Measurements from ENCODE around the gene ARHGAP31.

DNA sequence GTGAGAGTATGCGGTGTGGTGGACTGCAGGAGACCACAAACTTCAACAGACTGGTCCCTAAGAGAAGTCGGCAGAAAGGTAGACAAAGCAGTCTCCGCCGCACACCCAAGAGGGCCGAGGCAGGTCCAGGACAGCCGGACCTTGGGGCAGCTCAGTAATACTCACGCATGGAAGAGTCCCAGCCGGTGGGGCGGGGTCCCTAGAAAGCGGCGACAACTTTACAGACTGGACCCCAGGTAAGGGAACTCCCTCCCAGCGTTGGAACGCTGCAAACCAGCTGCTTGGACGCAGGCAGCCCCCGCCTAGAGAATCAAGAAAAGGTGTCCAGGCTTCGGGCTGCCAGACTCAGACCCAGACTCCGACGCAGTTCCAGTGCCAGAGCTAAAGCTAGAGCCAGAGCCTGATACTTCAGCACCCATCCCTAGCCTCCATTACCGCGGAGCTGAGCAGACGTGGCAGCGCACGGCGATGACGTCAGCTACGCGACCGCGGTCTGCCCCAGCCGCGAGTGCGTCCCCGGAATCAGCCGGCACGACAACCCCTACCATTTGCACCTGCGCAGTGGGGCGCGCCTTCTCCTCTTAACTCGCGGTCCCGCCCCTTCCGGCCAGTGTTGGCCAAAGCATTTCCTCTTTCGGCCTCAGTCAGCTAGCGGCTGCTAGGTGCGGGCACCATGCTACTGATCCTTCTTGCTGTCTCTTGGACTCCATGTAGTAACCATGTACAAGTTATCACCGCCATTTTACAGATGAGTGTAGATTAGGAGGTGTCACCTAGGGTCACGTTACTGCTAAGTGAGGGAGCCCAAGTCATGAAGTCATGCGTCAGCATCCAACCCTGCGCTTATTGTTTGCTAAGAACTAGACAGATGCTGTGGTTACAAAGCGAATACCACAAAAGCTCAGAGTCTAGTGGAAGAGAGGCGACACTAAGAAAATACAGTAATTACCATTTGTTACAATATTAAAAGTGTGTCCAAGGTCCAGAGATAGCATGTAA is 169.3 kb downstream of the ARHGAP31 start, which contains the start of gene TMEM39A:
- TF ChIP-seq, protein P1, sequence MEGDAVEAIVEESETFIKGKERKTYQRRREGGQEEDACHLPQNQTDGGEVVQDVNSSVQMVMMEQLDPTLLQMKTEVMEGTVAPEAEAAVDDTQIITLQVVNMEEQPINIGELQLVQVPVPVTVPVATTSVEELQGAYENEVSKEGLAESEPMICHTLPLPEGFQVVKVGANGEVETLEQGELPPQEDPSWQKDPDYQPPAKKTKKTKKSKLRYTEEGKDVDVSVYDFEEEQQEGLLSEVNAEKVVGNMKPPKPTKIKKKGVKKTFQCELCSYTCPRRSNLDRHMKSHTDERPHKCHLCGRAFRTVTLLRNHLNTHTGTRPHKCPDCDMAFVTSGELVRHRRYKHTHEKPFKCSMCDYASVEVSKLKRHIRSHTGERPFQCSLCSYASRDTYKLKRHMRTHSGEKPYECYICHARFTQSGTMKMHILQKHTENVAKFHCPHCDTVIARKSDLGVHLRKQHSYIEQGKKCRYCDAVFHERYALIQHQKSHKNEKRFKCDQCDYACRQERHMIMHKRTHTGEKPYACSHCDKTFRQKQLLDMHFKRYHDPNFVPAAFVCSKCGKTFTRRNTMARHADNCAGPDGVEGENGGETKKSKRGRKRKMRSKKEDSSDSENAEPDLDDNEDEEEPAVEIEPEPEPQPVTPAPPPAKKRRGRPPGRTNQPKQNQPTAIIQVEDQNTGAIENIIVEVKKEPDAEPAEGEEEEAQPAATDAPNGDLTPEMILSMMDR (IDR thresholded peaks at IDR 0.05 in 4 of 5, conservative IDR thresholded peaks at IDR 0.05 in 1 of 5): peak in 3 of 5 experiments; percentile 23 to 33 (median 32)
- TF ChIP-seq POLR2A (IDR thresholded peaks at IDR 0.05): peak; percentile 80 to 85
